GM19463 (cell line): ENCODE data around the gene PROB1.

ENCODE experiments used
- ATAC-seq: cut with Tn5 transposase; IDR thresholded peaks from one replicate; pipeline ENCODE4 v1.9.1; 2021; ENCODE audit warnings: mild to moderate bottlenecking, moderate library complexity; ENCODE audit not compliant: unreplicated experiment

PROB1 gene

DNA sequence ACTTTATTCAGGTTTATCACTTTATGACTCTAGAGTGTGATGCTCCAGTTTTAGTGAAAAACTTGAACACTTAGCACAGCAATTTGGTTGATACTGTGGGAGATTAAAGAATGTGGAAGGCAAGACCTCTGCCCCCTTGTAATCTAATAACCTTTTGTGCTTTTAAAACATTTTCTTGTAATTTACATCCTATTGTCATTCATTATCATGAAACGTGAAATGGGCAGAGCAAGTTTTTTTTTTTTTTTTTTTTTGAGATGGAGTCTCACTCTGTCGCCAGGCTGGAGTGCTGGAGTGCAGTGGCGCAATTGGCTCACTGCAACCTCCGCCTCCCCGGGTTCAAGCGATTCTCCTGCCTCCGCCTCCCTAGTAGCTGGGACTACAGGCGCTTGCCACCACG lies 51.4 kb downstream of the PROB1 start:
- ATAC-seq = no peak

- ATAC-seq = no peak
Observed at GRCh38 chr5:139342423-139342723, 52.5 kb downstream of the PROB1 start.

- ATAC-seq = peak; percentile 93
Observed at GRCh38 chr5:139341689-139342422, 53.0 kb downstream of the PROB1 start, which contains the start of gene PAIP2. Gene PAIP2 (plus strand): TSS chr5:139341854. CDS start chr5:139363785, 21,931 bp downstream.

- no peak for ATAC-seq
Observed at GRCh38 chr5:139341187-139341688, 53.7 kb downstream of the PROB1 start.
